Measurements from ENCODE around the gene STAT4.
A peak's percentile ranks its signal among the peaks of the same experiment; 100 is the strongest.

The STAT4 gene

GRCh38 chr2:191152482-191153240, 1.9 kb upstream of the STAT4 start:
- Histone ChIP-seq H3K27me3 (ENCODE audit: low read length) (no peaks in the 10 kb centered on the region), H3F3A (ENCODE audit: insufficient read depth) (no peaks in the 10 kb centered on the region), H2AFZ (ENCODE audit: low read depth, low read length, severe bottlenecking) (no peak overlapping the region), H3K27ac (ENCODE audit: low read depth, low read length) (no peak overlapping the region), H3K9me2 (replicated peaks; ENCODE audit: insufficient read depth, low read length) (no peaks in the 10 kb centered on the region), H3K4me2 (ENCODE audit: low read depth, low read length, poor library complexity, severe bottlenecking) (no peak overlapping the region), H3K9me3 (ENCODE audit: insufficient read depth, low read length) (no peaks in the 10 kb centered on the region), H4K20me1 (ENCODE audit: low read depth, low read length) (no peaks in the 10 kb centered on the region), H3K36me3 (ENCODE audit: low read length) (no peaks in the 10 kb centered on the region), H3K4me3 (ENCODE audit: insufficient read depth, low read length, poor library complexity, severe bottlenecking) (no peak overlapping the region), H3K79me2 (ENCODE audit: insufficient read depth, low read length) (no peaks in the 10 kb centered on the region), H3K9ac (ENCODE audit: low read length) (no peak overlapping the region)
- no peak for TF ChIP-seq CTCF (IDR thresholded peaks at IDR 0.05; ENCODE audit: insufficient read depth, low read length, poor library complexity, severe bottlenecking)
- no peak for TF ChIP-seq EZH2phosphoT487 (conservative IDR thresholded peaks at IDR 0.05; ENCODE audit: low read length)

- H3K4me2 ChIP-seq (ENCODE audit: low read depth, low read length, poor library complexity, severe bottlenecking) = peak overlapping the region; percentile 41
Measured at GRCh38 chr2:191151331-191151730, 537 bp upstream of the STAT4 start.

GRCh38 chr2:191150230-191150599, 579 bp downstream of the STAT4 start:
- no peaks in the 10 kb centered on the region for H3F3A ChIP-seq (ENCODE audit: insufficient read depth)
- peak overlapping the region; percentile 41 for H3K4me2 ChIP-seq (ENCODE audit: low read depth, low read length, poor library complexity, severe bottlenecking)
- no peaks in the 10 kb centered on the region for H3K79me2 ChIP-seq (ENCODE audit: insufficient read depth, low read length)
- H3K9me2 ChIP-seq (replicated peaks; ENCODE audit: insufficient read depth, low read length) = no peaks in the 10 kb centered on the region
- no peaks in the 10 kb centered on the region for H3K27me3 ChIP-seq (ENCODE audit: low read length)
- H3K36me3 ChIP-seq (ENCODE audit: low read length) = no peaks in the 10 kb centered on the region
- H4K20me1 ChIP-seq (ENCODE audit: low read depth, low read length) = no peaks in the 10 kb centered on the region
- no peak overlapping the region for H3K9ac ChIP-seq (ENCODE audit: low read length)
- H3K27ac ChIP-seq (ENCODE audit: low read depth, low read length) = no peak overlapping the region
- H2AFZ ChIP-seq (ENCODE audit: low read depth, low read length, severe bottlenecking) = peak overlapping the region; percentile 65
- no peak overlapping the region for H3K4me3 ChIP-seq (ENCODE audit: insufficient read depth, low read length, poor library complexity, severe bottlenecking)
- H3K9me3 ChIP-seq (ENCODE audit: insufficient read depth, low read length) = no peaks in the 10 kb centered on the region
- TF ChIP-seq EZH2phosphoT487 (conservative IDR thresholded peaks at IDR 0.05; ENCODE audit: low read length) (no peak), CTCF (IDR thresholded peaks at IDR 0.05; ENCODE audit: insufficient read depth, low read length, poor library complexity, severe bottlenecking) (no peak)

More at GRCh38 chr2:191151331-191151730, 537 bp upstream of the STAT4 start:
- H3K9ac ChIP-seq (ENCODE audit: low read length) = no peak overlapping the region
- H4K20me1 ChIP-seq (ENCODE audit: low read depth, low read length) = no peaks in the 10 kb centered on the region
- no peaks in the 10 kb centered on the region for H3K79me2 ChIP-seq (ENCODE audit: insufficient read depth, low read length)
- no peaks in the 10 kb centered on the region for H3F3A ChIP-seq (ENCODE audit: insufficient read depth)
- TF ChIP-seq EZH2phosphoT487 (conservative IDR thresholded peaks at IDR 0.05; ENCODE audit: low read length) (no peak), CTCF (IDR thresholded peaks at IDR 0.05; ENCODE audit: insufficient read depth, low read length, poor library complexity, severe bottlenecking) (no peak)
- H2AFZ ChIP-seq (ENCODE audit: low read depth, low read length, severe bottlenecking) = peak overlapping the region; percentile 65
- no peak overlapping the region for H3K4me3 ChIP-seq (ENCODE audit: insufficient read depth, low read length, poor library complexity, severe bottlenecking)
- no peaks in the 10 kb centered on the region for H3K9me2 ChIP-seq (replicated peaks; ENCODE audit: insufficient read depth, low read length)
- no peaks in the 10 kb centered on the region for H3K36me3 ChIP-seq (ENCODE audit: low read length)
- H3K27me3 ChIP-seq (ENCODE audit: low read length) = no peaks in the 10 kb centered on the region
- H3K27ac ChIP-seq (ENCODE audit: low read depth, low read length) = no peak overlapping the region
- no peaks in the 10 kb centered on the region for H3K9me3 ChIP-seq (ENCODE audit: insufficient read depth, low read length)
